A549 (cell line): ENCODE measurements around the gene MRPL57.
"Not testable (repeated sequence)": the region's sequence is repeated elsewhere in the genome, so short reads cannot be mapped to it uniquely, and the experiment has no call there.

Experiments used
- CBX2 ChIP-seq: fragments of 200-600 bp; sonication (generic); IDR thresholded peaks from 2 replicates; pipeline ENCODE4 v1.6.1; 2016; ENCODE audit warnings: low read depth, mild to moderate bottlenecking, borderline replicate concordance
- CHD2 ChIP-seq: fragments of 150-350 bp; IDR thresholded peaks from 2 replicates; pipeline ENCODE4 v1.6.1; 2014; ENCODE audit warnings: low read length; ENCODE audit not compliant: partially characterized antibody
- CTCF ChIP-seq: fragments of >200 bp; sonication (Bioruptor Twin); formaldehyde crosslinking; IDR thresholded peaks from 3 replicates; pipeline ENCODE4 v1.5.1; 2016
- EP300 ChIP-seq, 2 experiments: fragments of >200 bp; sonication (Bioruptor Twin); formaldehyde crosslinking; IDR thresholded peaks; 2 replicates in 1 of 2; 3 replicates in 1 of 2; pipeline ENCODE4 v1.6.1; 2016 to 2017
- FOSL2 ChIP-seq, 2 experiments: fragments of 450-650 bp in 1 of 2; fragments of >200 bp in 1 of 2; sonication (Bioruptor Twin) in 1 of 2; formaldehyde crosslinking; IDR thresholded peaks; 2 replicates each; pipeline versions ENCODE4 v1.5.0 to v1.6.1; 2016 to 2020; ENCODE audit warnings: mild to moderate bottlenecking in 1 of 2, moderate library complexity in 1 of 2
- HDAC2 ChIP-seq: fragments of 200-600 bp; sonication (generic); IDR thresholded peaks from 2 replicates; pipeline ENCODE4 v1.6.1; 2016
- KDM1A ChIP-seq: fragments of 200-600 bp; sonication (generic); IDR thresholded peaks from 2 replicates; pipeline ENCODE4 v1.6.1; 2016; ENCODE audit warnings: low read depth, mild to moderate bottlenecking
- MAFK ChIP-seq: fragments of 450-650 bp; IDR thresholded peaks from 2 replicates; pipeline ENCODE4 v1.6.1; 2014; ENCODE audit not compliant: partially characterized antibody
- MAX ChIP-seq: IDR thresholded peaks from 2 replicates; pipeline ENCODE4 v1.6.1; 2012
- MYC ChIP-seq: IDR thresholded peaks from 2 replicates; pipeline ENCODE4 v1.6.1; 2012; ENCODE audit warnings: mild to moderate bottlenecking, inconsistent platforms, low read length, improper control_type of control experiment, borderline replicate concordance
- POLR2A ChIP-seq: IDR thresholded peaks from 2 replicates; pipeline ENCODE4 v1.6.1; 2012; ENCODE audit warnings: mild to moderate bottlenecking, low read length
- RAD21 ChIP-seq, 2 experiments: fragments of >200 bp in 1 of 2; sonication (Bioruptor Twin) in 1 of 2; formaldehyde crosslinking in 1 of 2; IDR thresholded peaks in 1 of 2; conservative IDR thresholded peaks in 1 of 2; 2 replicates in 1 of 2; 3 replicates in 1 of 2; pipeline ENCODE4 v1.6.1; 2012 to 2018; ENCODE audit warnings: inconsistent platforms in 1 of 2
- SMC3 ChIP-seq: fragments of >200 bp; sonication (Bioruptor Twin); formaldehyde crosslinking; IDR thresholded peaks from 3 replicates; pipeline ENCODE4 v1.6.1; 2018; ENCODE audit warnings: inconsistent platforms
- TF ChIP-seq, protein P1 (sequence below): fragments of >200 bp; sonication (Bioruptor Twin); formaldehyde crosslinking; IDR thresholded peaks from 3 replicates; pipeline ENCODE4 v1.6.1; 2016

- not testable (repeated sequence) for TF ChIP-seq RAD21 (conservative IDR thresholded peaks at IDR 0.05 in 1 of 2, IDR thresholded peaks at IDR 0.05 in 1 of 2); CTCF; CHD2; POLR2A; KDM1A; HDAC2; EP300 (IDR thresholded peaks at IDR 0.05); MAFK; CBX2; MAX; FOSL2 (IDR thresholded peaks at IDR 0.05); FOSL2 (CRISPR knock-in tag; IDR thresholded peaks at IDR 0.05); MYC; SMC3
- TF ChIP-seq, protein P1, sequence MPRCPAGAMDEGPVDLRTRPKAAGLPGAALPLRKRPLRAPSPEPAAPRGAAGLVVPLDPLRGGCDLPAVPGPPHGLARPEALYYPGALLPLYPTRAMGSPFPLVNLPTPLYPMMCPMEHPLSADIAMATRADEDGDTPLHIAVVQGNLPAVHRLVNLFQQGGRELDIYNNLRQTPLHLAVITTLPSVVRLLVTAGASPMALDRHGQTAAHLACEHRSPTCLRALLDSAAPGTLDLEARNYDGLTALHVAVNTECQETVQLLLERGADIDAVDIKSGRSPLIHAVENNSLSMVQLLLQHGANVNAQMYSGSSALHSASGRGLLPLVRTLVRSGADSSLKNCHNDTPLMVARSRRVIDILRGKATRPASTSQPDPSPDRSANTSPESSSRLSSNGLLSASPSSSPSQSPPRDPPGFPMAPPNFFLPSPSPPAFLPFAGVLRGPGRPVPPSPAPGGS: not testable (repeated sequence)
Measured at GRCh38 chr13:21165606-21166005, 10.9 kb upstream of the MRPL57 start.
